HepG2 (cell line): ENCODE data around the gene EPS8L1. TPM values are rescaled to one million over a fixed set of nuclear protein-coding genes. Genes with fewer than 3 reads are reported as not detected.

ENCODE experiments used
- ATAC-seq: fragments of 200-7000 bp; cut with Tn5 transposase; 3 replicates; pipeline ENCODE4 v1.9.1; 2020; ENCODE audit warnings: mild to moderate bottlenecking, moderate library complexity
- BruUV-seq: library from RNA; stranded (reverse); fragments of 400-500 nt; replicated peaks from 2 replicates; lab custom pipeline; 2021; lab: Mats Ljungman, UMichigan
- CTCF ChIA-PET: fragments of 300-600 bp; formaldehyde crosslinking; extraction: SDS; loops from one replicate; lab custom pipeline; 2021; ENCODE audit warnings: low total read pairs, inconsistent platforms, low intra/inter-chr PET ratio; lab: Yijun Ruan, JAX
- POLR2A ChIA-PET: fragments of 350-600 bp; sonication (Branson Sonifier 250); formaldehyde crosslinking; loops from one replicate; lab custom pipeline; 2020; ENCODE audit warnings: antibody characterized with exemption, inconsistent platforms; lab: Yijun Ruan, JAX
- DNase-seq: peaks from one replicate; pipeline ENCODE4 v3.0.0-alpha.2; 2015; ENCODE audit warnings: low spot score
- FAIRE-seq: peaks from 3 replicates; lab custom pipeline; 2011; peaks lifted over from hg19 to GRCh38; lab: Jason Lieb, UNC
- H2AFZ ChIP-seq: one replicate; pipeline ENCODE4 v1.6.1; 2011; ENCODE audit warnings: low read length, inconsistent platforms
- H3K27ac ChIP-seq: fragments of 300-600 bp; 3 replicates; pipeline ENCODE4 v1.8.0; 2011; ENCODE audit warnings: mixed run types, mild to moderate bottlenecking, mixed read lengths, low read length, inconsistent platforms; ENCODE audit not compliant: insufficient read depth; ENCODE audit errors: extremely low read length
- H3K27me3 ChIP-seq, 2 experiments: fragments of 200-600 bp in 1 of 2; 2 replicates in 1 of 2; 3 replicates in 1 of 2; pipeline versions ENCODE4 v1.6.0 to v1.8.0; 2011; ENCODE audit warnings: low read length in 2 of 2, mild to moderate bottlenecking in 2 of 2, moderate library complexity in 2 of 2, inconsistent platforms in 1 of 2; ENCODE audit not compliant: insufficient read depth in 2 of 2, control insufficient read depth in 1 of 2
- H3K36me3 ChIP-seq, 2 experiments: fragments of 200-600 bp in 1 of 2; replicated peaks in 1 of 2; 2 replicates in 1 of 2; 3 replicates in 1 of 2; pipeline versions ENCODE4 v1.5.1 to v1.8.0; 2011; ENCODE audit warnings: low read length in 2 of 2, inconsistent platforms in 1 of 2; ENCODE audit not compliant: insufficient read depth in 2 of 2, control insufficient read depth in 1 of 2
- H3K4me1 ChIP-seq: 2 replicates; pipeline ENCODE4 v1.5.1; 2012; ENCODE audit warnings: low read length, inconsistent platforms; ENCODE audit not compliant: insufficient read depth
- H3K4me2 ChIP-seq: 2 replicates; pipeline ENCODE4 v1.6.0; 2011; ENCODE audit warnings: low read depth, low read length, inconsistent platforms
- H3K4me3 ChIP-seq, 3 experiments: fragments of 200-600 bp in 1 of 3; sonication (generic), shearing (Covaris generic) in 1 of 3; replicated peaks in 1 of 3; 2 replicates each; pipeline ENCODE4 v1.5.1; 2011 to 2016; ENCODE audit warnings: low read length in 3 of 3, inconsistent platforms in 2 of 3, low read depth in 2 of 3, mild to moderate bottlenecking in 2 of 3, control low read depth in 1 of 3, mixed read lengths in 1 of 3; ENCODE audit not compliant: insufficient read depth in 1 of 3
- H3K79me2 ChIP-seq: one replicate; pipeline ENCODE4 v1.6.1; 2011; ENCODE audit warnings: low read length, inconsistent platforms; ENCODE audit not compliant: insufficient read depth
- H3K9ac ChIP-seq: 2 replicates; pipeline ENCODE4 v1.6.0; 2011; ENCODE audit warnings: mild to moderate bottlenecking, low read depth, low read length, inconsistent platforms; ENCODE audit not compliant: insufficient read depth
- H3K9me3 ChIP-seq: 2 replicates; pipeline ENCODE4 v1.5.1; 2012; ENCODE audit warnings: mild to moderate bottlenecking, low read length
- H4K20me1 ChIP-seq: 2 replicates; pipeline ENCODE4 v1.6.0; 2011; ENCODE audit warnings: inconsistent platforms, mild to moderate bottlenecking, low read length, moderate library complexity; ENCODE audit not compliant: insufficient read depth
- AGO2 ChIP-seq: fragments of 200-400 bp; formaldehyde crosslinking; optimal IDR thresholded peaks from 2 replicates; pipeline ENCODE3; 2017; ENCODE audit warnings: mild to moderate bottlenecking, low read depth, low read length, moderate library complexity
- FLYWCH1 ChIP-seq: sonication (generic); formaldehyde crosslinking; IDR thresholded peaks from 2 replicates; pipeline ENCODE4 v1.8.1; 2023; ENCODE audit warnings: mild to moderate bottlenecking, missing genetic modification reagents
- FOXO4 ChIP-seq: sonication (generic); formaldehyde crosslinking; conservative IDR thresholded peaks from 2 replicates; pipeline ENCODE4 v1.8.1; 2023; ENCODE audit warnings: missing genetic modification reagents
- HNRNPL ChIP-seq: fragments of 200-400 bp; formaldehyde crosslinking; IDR thresholded peaks from 2 replicates; pipeline ENCODE4 v1.6.1; 2017; ENCODE audit warnings: mild to moderate bottlenecking, low read depth, low read length
- KDM3A ChIP-seq: IDR thresholded peaks from 2 replicates; pipeline ENCODE4 v1.6.1; 2018; ENCODE audit warnings: low read depth, missing compliant biosample characterization
- NFYC ChIP-seq: IDR thresholded peaks from 2 replicates; pipeline ENCODE4 v1.6.1; 2016; ENCODE audit warnings: missing genetic modification reagents, missing compliant biosample characterization
- ZBTB39 ChIP-seq: sonication (generic); formaldehyde crosslinking; IDR thresholded peaks from 2 replicates; pipeline ENCODE4 v1.5.0; 2020; ENCODE audit warnings: missing genetic modification reagents
- ZNF629 ChIP-seq: sonication (generic); formaldehyde crosslinking; conservative IDR thresholded peaks from 2 replicates; pipeline ENCODE4 v1.5.0; 2020; ENCODE audit warnings: missing genetic modification reagents
- ZNF674 ChIP-seq: sonication (generic); formaldehyde crosslinking; IDR thresholded peaks from 2 replicates; pipeline ENCODE4 v1.5.0; 2020; ENCODE audit warnings: low read depth, mild to moderate bottlenecking, missing genetic modification reagents
- ZNF782 ChIP-seq: sonication (generic); formaldehyde crosslinking; IDR thresholded peaks from 2 replicates; pipeline ENCODE4 v1.4.0; 2020; ENCODE audit warnings: missing genetic modification reagents, mild to moderate bottlenecking, borderline replicate concordance
- WGBS: methylation state at CpG from one replicate; pipeline ENCODE4 v1.1.6; 2017; ENCODE audit warnings: low lambda C conversion rate; 5-methylcytosine and 5-hydroxymethylcytosine counted together
- in situ Hi-C: cut with HindIII; loops from 2 replicates; pipeline ENCODE4 v1.10.0; 2017; ENCODE audit warnings: low pct_unique_long_range_greater_than_20kb; ENCODE audit not compliant: extremely low pct_ligation_motif_present
- intact Hi-C: fragments of 100-400 bp; cut with micrococcal nuclease; formaldehyde crosslinking; loops from one replicate; pipeline ENCODE4 v1.10.0; 2022; ENCODE audit not compliant: unreplicated experiment
- polyA plus RNA-seq, 8 experiments: library from polyadenylated mRNA; depleted of rRNA in 3 of 8; stranded (reverse) in 7 of 8; unstranded in 1 of 8; fragments of >200 nt; fragmentation: Illumina TruSeq in 4 of 8; extraction: Trizol in 4 of 8; gene quantifications; 2 replicates each; pipeline versions ENCODE4 v1.2.1 to v1.2.3, GENCODE V29; 2011 to 2016; ENCODE audit warnings: low read depth in 4 of 8, missing spikeins in 1 of 8, mixed read lengths in 1 of 8; ENCODE audit not compliant: insufficient read depth in 1 of 8
- total RNA-seq, 5 experiments: library from RNA; depleted of rRNA; stranded (reverse); fragments of >200 nt; fragmentation: Illumina TruSeq; extraction: Trizol; gene quantifications; 2 replicates each; pipeline ENCODE4 v1.2.3, GENCODE V29; 2016; ENCODE audit warnings: low read depth in 1 of 5

Gene EPS8L1
- total and polyA plus RNA-seq, 2 of the 13 experiments (the other 11 are each of a cell fraction or from before 2014, with no cell fraction given), result 3.0 to 6.3 TPM

GRCh38 chr19:55096061-55096701, 20.5 kb downstream of the EPS8L1 start:
- 90% methylated on average over 6 of the region's 23 CpGs for WGBS
- ATAC-seq (no peak), FAIRE-seq (no peak), DNase-seq (no peak)
- H3K79me2 ChIP-seq, result no peaks in the 10 kb centered on the region
- in situ Hi-C loops, result no loop called here
- H4K20me1 ChIP-seq, result 0 out of 2 replicates have a peak, but pooled peaks cover 2% of the 10 kb centered on the region
- H3K4me3 ChIP-seq, result no peak overlapping the region
- no peaks in the 10 kb centered on the region for H3K27me3 ChIP-seq
- H3K4me2 ChIP-seq, result no peak overlapping the region
- peaks cover 16% of the 10 kb centered on the region for H3K4me1 ChIP-seq
- H2AFZ ChIP-seq, result no peak overlapping the region
- H3K9me3 ChIP-seq, result no peaks in the 10 kb centered on the region
- intact Hi-C loops, result no loop called here
- no peak overlapping the region for H3K9ac ChIP-seq
- no peak for TF ChIP-seq FLYWCH1
- TF ChIP-seq ZNF782, result no peak
- TF ChIP-seq HNRNPL, result 0 out of 2 replicates have a peak, but pooled peaks have one; percentile 19
- POLR2A ChIA-PET, result no interaction called here
- no peak overlapping the region for H3K27ac ChIP-seq
- BruUV-seq, result no TSS peak
- CTCF ChIA-PET, result no interaction called here
- H3K36me3 ChIP-seq, result peaks cover 3 to 15% of the 10 kb centered on the region in 2 experiments; a peak in 4 of 5 replicates

GRCh38 chr19:55097864-55098715, 22.4 kb downstream of the EPS8L1 start:
- Histone ChIP-seq H3K9ac (no peak overlapping the region), H3K79me2 (no peaks in the 10 kb centered on the region)
- no peak for FAIRE-seq
- TF ChIP-seq ZBTB39 (CRISPR knock-in tag), result no peak
- TF ChIP-seq FOXO4 (CRISPR knock-in tag), result 0 out of 2 replicates have a peak, but pooled peaks have one; percentile 23
- TF ChIP-seq ZNF674 (CRISPR knock-in tag), result no peak
- TF ChIP-seq AGO2, result peak; percentile 5
- TF ChIP-seq ZNF629 (CRISPR knock-in tag), result peak; percentile 57
- no peak for TF ChIP-seq KDM3A
- TF ChIP-seq NFYC (CRISPR knock-in tag), result no peak
- TF ChIP-seq, all 625 proteins: peak for 3
- H3K9me3 ChIP-seq, result no peaks in the 10 kb centered on the region
- no peak overlapping the region for H2AFZ ChIP-seq
- BruUV-seq, result no TSS peak
- no peak overlapping the region for H3K4me2 ChIP-seq
- ATAC-seq (no peak), DNase-seq (no peak)
- H3K27ac ChIP-seq, result no peak overlapping the region
- in situ Hi-C loops (no loop called here), intact Hi-C loops (no loop called here)
- H3K4me3 ChIP-seq, result no peak overlapping the region
- H3K36me3 ChIP-seq, result peaks cover 2 to 15% of the 10 kb centered on the region in 2 experiments; a peak in 4 of 5 replicates
- H3K4me1 ChIP-seq, result peaks cover 16% of the 10 kb centered on the region
- CTCF ChIA-PET, result interaction anchor here (1.0 kb wide), 1 partner anchor 35 kb away, joined by 4 read pairs; no protein-coding TSS in a partner anchor
- 97% methylated on average over 16 of the region's 23 CpGs for WGBS
- H3K27me3 ChIP-seq, result no peaks in the 10 kb centered on the region
- 0 out of 2 replicates have a peak, but pooled peaks cover 2% of the 10 kb centered on the region for H4K20me1 ChIP-seq
- POLR2A ChIA-PET, result no interaction called here
